ENCODE measurements around the gene ELOB.

Gene ELOB

DNA sequence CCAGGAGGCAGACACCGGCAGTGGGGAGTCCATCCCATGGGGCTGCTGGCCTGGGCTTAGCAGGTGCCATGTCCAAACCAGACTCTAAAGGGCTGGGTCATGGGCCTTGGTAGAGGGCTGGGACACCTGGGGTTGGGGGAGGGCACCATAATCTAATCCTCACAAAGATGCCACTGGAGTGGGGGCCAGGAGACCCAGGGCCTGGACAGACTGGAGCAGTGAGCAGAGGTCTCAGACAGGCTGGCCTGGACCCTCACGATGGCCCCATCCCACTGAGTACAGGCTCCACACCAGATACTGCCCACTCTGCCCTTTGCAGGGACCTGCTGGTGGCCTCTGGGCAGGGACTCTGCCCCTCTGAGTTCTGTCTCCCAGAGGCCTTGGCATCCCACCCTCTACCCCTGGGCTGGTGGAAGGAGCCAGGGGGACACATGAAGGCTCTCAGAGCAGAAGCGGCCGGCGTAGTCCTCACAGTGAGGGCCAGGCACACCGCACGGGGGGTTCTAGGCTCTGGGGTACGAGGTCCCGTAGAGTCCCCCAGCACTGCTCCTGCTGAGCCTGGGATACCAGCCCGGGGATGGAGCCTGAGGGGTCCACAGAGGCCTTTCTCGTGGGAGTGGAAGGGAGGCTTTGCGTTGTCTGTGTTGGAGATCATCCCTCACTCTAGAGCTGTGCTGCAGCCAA is 34.6 kb downstream of the ELOB start:
- H3K4me1 ChIP-seq (ENCODE audit: low read depth, poor library complexity, severe bottlenecking), result no peaks in the 10 kb centered on the region
- no peak overlapping the region for H3K4me2 ChIP-seq
- H2AFZ ChIP-seq (ENCODE audit: low read depth), result no peak overlapping the region
- TF ChIP-seq, protein P1, sequence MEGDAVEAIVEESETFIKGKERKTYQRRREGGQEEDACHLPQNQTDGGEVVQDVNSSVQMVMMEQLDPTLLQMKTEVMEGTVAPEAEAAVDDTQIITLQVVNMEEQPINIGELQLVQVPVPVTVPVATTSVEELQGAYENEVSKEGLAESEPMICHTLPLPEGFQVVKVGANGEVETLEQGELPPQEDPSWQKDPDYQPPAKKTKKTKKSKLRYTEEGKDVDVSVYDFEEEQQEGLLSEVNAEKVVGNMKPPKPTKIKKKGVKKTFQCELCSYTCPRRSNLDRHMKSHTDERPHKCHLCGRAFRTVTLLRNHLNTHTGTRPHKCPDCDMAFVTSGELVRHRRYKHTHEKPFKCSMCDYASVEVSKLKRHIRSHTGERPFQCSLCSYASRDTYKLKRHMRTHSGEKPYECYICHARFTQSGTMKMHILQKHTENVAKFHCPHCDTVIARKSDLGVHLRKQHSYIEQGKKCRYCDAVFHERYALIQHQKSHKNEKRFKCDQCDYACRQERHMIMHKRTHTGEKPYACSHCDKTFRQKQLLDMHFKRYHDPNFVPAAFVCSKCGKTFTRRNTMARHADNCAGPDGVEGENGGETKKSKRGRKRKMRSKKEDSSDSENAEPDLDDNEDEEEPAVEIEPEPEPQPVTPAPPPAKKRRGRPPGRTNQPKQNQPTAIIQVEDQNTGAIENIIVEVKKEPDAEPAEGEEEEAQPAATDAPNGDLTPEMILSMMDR (conservative IDR thresholded peaks at IDR 0.05; ENCODE audit: low read depth, low read length), result no peak
- no peak overlapping the region for H3K9ac ChIP-seq
- H3K79me2 ChIP-seq (ENCODE audit: insufficient read depth, low read depth), result no peaks in the 10 kb centered on the region
- no peaks in the 10 kb centered on the region for H3K36me3 ChIP-seq (ENCODE audit: insufficient read depth)
- H3K4me3 ChIP-seq (IDR thresholded peaks at IDR 0.05; ENCODE audit: insufficient read depth, low read depth, low read length), result no peak overlapping the region
- 0 out of 2 replicates have a peak, but pooled peaks cover 4% of the 10 kb centered on the region for H3K27me3 ChIP-seq (ENCODE audit: insufficient read depth, low read depth)
- H4K20me1 ChIP-seq (ENCODE audit: insufficient read depth), result no peaks in the 10 kb centered on the region
- no peak overlapping the region for H3K27ac ChIP-seq

DNA sequence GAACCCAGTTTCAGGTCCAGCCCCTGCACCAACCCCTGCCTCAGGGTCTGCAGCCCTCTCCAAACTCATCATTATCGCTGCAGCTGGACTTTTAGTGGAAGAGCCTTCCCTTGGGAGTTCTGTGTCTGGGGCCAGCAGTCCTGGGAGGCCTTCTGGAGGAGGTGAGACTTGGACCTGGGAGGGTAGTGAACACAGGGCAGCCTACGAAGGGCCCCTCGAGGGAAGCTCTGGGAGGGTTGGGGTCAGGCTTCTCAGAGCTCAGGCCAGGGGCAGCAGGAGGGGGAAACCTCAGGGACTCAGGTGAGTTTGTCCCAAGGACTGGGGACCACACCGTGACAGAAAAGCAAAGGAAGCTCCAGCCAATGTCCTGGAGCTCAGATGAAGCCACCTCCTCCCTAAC is 35.9 kb downstream of the ELOB start:
- no peak overlapping the region for H3K9ac ChIP-seq
- H3K36me3 ChIP-seq (ENCODE audit: insufficient read depth), result no peaks in the 10 kb centered on the region
- TF ChIP-seq, protein P1 (conservative IDR thresholded peaks at IDR 0.05; ENCODE audit: low read depth, low read length), result no peak
- no peak overlapping the region for H3K4me3 ChIP-seq (IDR thresholded peaks at IDR 0.05; ENCODE audit: insufficient read depth, low read depth, low read length)
- H2AFZ ChIP-seq (ENCODE audit: low read depth), result no peak overlapping the region
- H3K79me2 ChIP-seq (ENCODE audit: insufficient read depth, low read depth), result no peaks in the 10 kb centered on the region
- H4K20me1 ChIP-seq (ENCODE audit: insufficient read depth), result no peaks in the 10 kb centered on the region
- H3K4me2 ChIP-seq, result no peak overlapping the region
- H3K4me1 ChIP-seq (ENCODE audit: low read depth, poor library complexity, severe bottlenecking), result no peaks in the 10 kb centered on the region
- H3K27me3 ChIP-seq (ENCODE audit: insufficient read depth, low read depth), result 0 out of 2 replicates have a peak, but pooled peaks cover 4% of the 10 kb centered on the region
- H3K27ac ChIP-seq, result no peak overlapping the region

DNA sequence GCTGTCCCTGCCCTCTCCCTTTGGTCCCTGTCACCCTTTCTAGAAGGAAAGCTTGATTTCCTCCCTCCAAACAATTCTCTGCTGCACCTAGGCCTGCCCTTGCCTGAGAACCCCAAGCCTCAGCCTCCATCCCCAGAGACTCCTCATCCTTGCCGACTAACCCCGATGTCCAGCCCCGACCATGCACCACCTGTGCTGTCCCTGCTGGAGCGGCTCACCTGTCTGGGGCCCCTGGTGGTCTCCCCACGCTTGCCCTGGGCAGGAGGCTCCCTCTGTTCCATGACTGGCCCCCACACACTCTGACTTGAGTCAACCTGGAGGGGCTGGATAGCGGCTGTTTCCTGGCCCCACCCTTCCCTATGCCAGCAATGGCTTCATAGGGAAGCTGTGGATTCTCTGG is 36.6 kb downstream of the ELOB start:
- no peaks in the 10 kb centered on the region for H3K79me2 ChIP-seq (ENCODE audit: insufficient read depth, low read depth)
- no peak overlapping the region for H3K4me2 ChIP-seq
- H3K36me3 ChIP-seq (ENCODE audit: insufficient read depth), result no peaks in the 10 kb centered on the region
- TF ChIP-seq, protein P1 (conservative IDR thresholded peaks at IDR 0.05; ENCODE audit: low read depth, low read length), result no peak
- no peak overlapping the region for H3K4me3 ChIP-seq (IDR thresholded peaks at IDR 0.05; ENCODE audit: insufficient read depth, low read depth, low read length)
- no peak overlapping the region for H3K9ac ChIP-seq
- H4K20me1 ChIP-seq (ENCODE audit: insufficient read depth), result no peaks in the 10 kb centered on the region
- no peaks in the 10 kb centered on the region for H3K4me1 ChIP-seq (ENCODE audit: low read depth, poor library complexity, severe bottlenecking)
- H3K27ac ChIP-seq, result no peak overlapping the region
- no peak overlapping the region for H2AFZ ChIP-seq (ENCODE audit: low read depth)
- H3K27me3 ChIP-seq (ENCODE audit: insufficient read depth, low read depth), result 0 out of 2 replicates have a peak, but pooled peaks cover 4% of the 10 kb centered on the region

DNA sequence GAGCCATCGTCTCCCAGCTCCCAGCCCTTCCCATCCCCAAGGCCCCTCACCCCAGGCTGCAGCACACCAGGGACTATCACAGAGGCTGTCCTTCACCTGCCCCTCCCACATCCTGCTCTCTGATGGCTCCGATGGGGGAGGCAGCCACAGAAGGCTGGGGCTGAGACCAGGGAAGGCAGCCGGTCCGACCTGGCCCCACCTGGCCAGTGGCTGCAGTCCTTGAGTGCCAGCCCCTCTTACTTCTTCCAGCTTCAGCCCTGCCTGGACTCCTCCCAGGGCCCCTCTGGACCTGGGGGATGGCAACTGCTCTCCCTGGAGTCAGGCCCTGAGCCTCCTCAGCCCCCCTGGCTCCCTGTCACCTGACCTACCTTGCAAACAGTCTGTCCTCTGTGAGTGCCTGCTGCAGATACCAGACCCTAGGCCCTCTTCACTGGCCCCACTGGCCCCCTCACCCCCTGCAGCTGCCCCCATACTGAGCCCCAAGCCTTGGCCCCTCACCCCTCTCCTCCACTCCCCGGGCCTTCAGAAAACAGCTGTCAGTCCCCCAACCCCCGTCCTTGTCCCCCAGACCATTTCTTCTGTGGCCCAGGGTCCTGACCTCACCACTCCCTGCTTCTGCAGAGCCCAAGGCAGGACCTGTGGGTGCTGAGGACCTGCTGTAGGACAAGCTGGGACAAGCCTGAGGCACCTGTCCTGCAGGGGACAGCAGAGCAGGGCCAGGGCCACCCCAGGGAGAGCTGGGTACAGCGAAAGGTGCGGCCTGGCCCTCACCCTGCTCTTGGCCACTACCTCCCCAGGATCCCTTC is 37.3 kb downstream of the ELOB start:
- H3K4me3 ChIP-seq (IDR thresholded peaks at IDR 0.05; ENCODE audit: insufficient read depth, low read depth, low read length), result no peak overlapping the region

More for the DNA sequence above, 37.3 kb downstream of the ELOB start:
- no peak overlapping the region for H2AFZ ChIP-seq (ENCODE audit: low read depth)
- TF ChIP-seq, protein P1 (conservative IDR thresholded peaks at IDR 0.05; ENCODE audit: low read depth, low read length), result no peak
- no peak overlapping the region for H3K27ac ChIP-seq
- H3K4me2 ChIP-seq, result no peak overlapping the region
- no peaks in the 10 kb centered on the region for H3K36me3 ChIP-seq (ENCODE audit: insufficient read depth)
- H3K79me2 ChIP-seq (ENCODE audit: insufficient read depth, low read depth), result no peaks in the 10 kb centered on the region
- no peaks in the 10 kb centered on the region for H3K27me3 ChIP-seq (ENCODE audit: insufficient read depth, low read depth)
- no peaks in the 10 kb centered on the region for H4K20me1 ChIP-seq (ENCODE audit: insufficient read depth)
- H3K4me1 ChIP-seq (ENCODE audit: low read depth, poor library complexity, severe bottlenecking), result no peaks in the 10 kb centered on the region
- H3K9ac ChIP-seq, result no peak overlapping the region
